Effector memory CD4-positive, alpha-beta T cell (primary cell): ENCODE results near the gene GSG1L.

Experiments used
- DNase-seq, 3 donors: peaks; one replicate each; pipeline ENCODE4 v3.0.0-alpha.2; 2020
- H3K27ac ChIP-seq: 2 replicates; pipeline ENCODE4 v1.7.0; 2013; ENCODE audit warnings: mild to moderate bottlenecking, low read length, moderate library complexity; ENCODE audit not compliant: insufficient read depth, poor library complexity, severe bottlenecking
- H3K27me3 ChIP-seq: replicated peaks from 2 replicates; pipeline ENCODE4 v1.7.0; 2013; ENCODE audit warnings: mild to moderate bottlenecking, low read length; ENCODE audit not compliant: insufficient read depth, control insufficient read depth, poor library complexity, severe bottlenecking
- H3K36me3 ChIP-seq: 2 replicates; pipeline ENCODE4 v1.7.0; 2013; ENCODE audit warnings: mild to moderate bottlenecking, low read length, moderate library complexity; ENCODE audit not compliant: control insufficient read depth, insufficient read depth
- H3K4me1 ChIP-seq: 2 replicates; pipeline ENCODE4 v1.7.0; 2013; ENCODE audit warnings: low read length, mild to moderate bottlenecking; ENCODE audit not compliant: control insufficient read depth, insufficient read depth, poor library complexity, severe bottlenecking
- H3K4me3 ChIP-seq: 2 replicates; pipeline ENCODE4 v1.7.0; 2013; ENCODE audit warnings: low read length, low read depth, mild to moderate bottlenecking; ENCODE audit not compliant: insufficient read depth, poor library complexity, severe bottlenecking
- H3K9me3 ChIP-seq: 2 replicates; pipeline ENCODE4 v1.7.0; 2013; ENCODE audit warnings: mild to moderate bottlenecking, low read length, moderate library complexity; ENCODE audit not compliant: control insufficient read depth

The GSG1L gene

GRCh38 chr16:27962197-27962596, 101.3 kb downstream of the GSG1L start:
- Histone ChIP-seq H3K36me3 (no peaks in the 10 kb centered on the region), H3K4me3 (no peak overlapping the region), H3K4me1 (no peaks in the 10 kb centered on the region), H3K9me3 (no peaks in the 10 kb centered on the region), H3K27me3 (no peaks in the 10 kb centered on the region), H3K27ac (no peak overlapping the region)
- no peak for DNase-seq

- Histone ChIP-seq H3K27me3 (no peaks in the 10 kb centered on the region), H3K4me3 (no peak overlapping the region)
- no peak for DNase-seq
Measured at GRCh38 chr16:27961296-27961620, 102.3 kb downstream of the GSG1L start.

GRCh38 chr16:27960619-27961295, 102.8 kb downstream of the GSG1L start:
- Histone ChIP-seq H3K36me3 (no peaks in the 10 kb centered on the region), H3K4me3 (no peak overlapping the region), H3K9me3 (no peaks in the 10 kb centered on the region), H3K27me3 (no peaks in the 10 kb centered on the region), H3K4me1 (no peaks in the 10 kb centered on the region), H3K27ac (no peak overlapping the region)
- DNase-seq, result no peak

More at GRCh38 chr16:27961296-27961620, 102.3 kb downstream of the GSG1L start:
- Histone ChIP-seq H3K4me1 (no peaks in the 10 kb centered on the region), H3K27ac (no peak overlapping the region), H3K9me3 (no peaks in the 10 kb centered on the region), H3K36me3 (no peaks in the 10 kb centered on the region)

- no peaks in the 10 kb centered on the region for H3K4me1 ChIP-seq
- no peaks in the 10 kb centered on the region for H3K27me3 ChIP-seq
- no peaks in the 10 kb centered on the region for H3K9me3 ChIP-seq
- no peak overlapping the region for H3K27ac ChIP-seq
- H3K36me3 ChIP-seq, result no peaks in the 10 kb centered on the region
- H3K4me3 ChIP-seq, result no peak overlapping the region
- DNase-seq, result no peak
Measured at GRCh38 chr16:27959914-27960313, 103.6 kb downstream of the GSG1L start.

- H3K4me3 ChIP-seq, result no peak overlapping the region
- no peak overlapping the region for H3K27ac ChIP-seq
- H3K36me3 ChIP-seq, result no peaks in the 10 kb centered on the region
- no peaks in the 10 kb centered on the region for H3K4me1 ChIP-seq
- no peaks in the 10 kb centered on the region for H3K9me3 ChIP-seq
- no peak for DNase-seq
- H3K27me3 ChIP-seq, result no peaks in the 10 kb centered on the region
Measured at GRCh38 chr16:27954191-27954590, 109.3 kb downstream of the GSG1L start.

- H3K4me3 ChIP-seq, result no peak overlapping the region
- H3K36me3 ChIP-seq, result no peaks in the 10 kb centered on the region
- no peaks in the 10 kb centered on the region for H3K4me1 ChIP-seq
- no peaks in the 10 kb centered on the region for H3K27me3 ChIP-seq
- DNase-seq, result no peak
- H3K9me3 ChIP-seq, result no peaks in the 10 kb centered on the region
- no peak overlapping the region for H3K27ac ChIP-seq
Measured at GRCh38 chr16:27952811-27953210, 110.7 kb downstream of the GSG1L start.

- Histone ChIP-seq H3K27me3 (no peaks in the 10 kb centered on the region), H3K4me3 (no peak overlapping the region), H3K9me3 (no peaks in the 10 kb centered on the region), H3K27ac (no peak overlapping the region), H3K4me1 (no peaks in the 10 kb centered on the region), H3K36me3 (no peaks in the 10 kb centered on the region)
- no peak for DNase-seq
Measured at GRCh38 chr16:27951489-27952120, 111.9 kb downstream of the GSG1L start.

GRCh38 chr16:27950206-27950887, 113.2 kb downstream of the GSG1L start:
- no peaks in the 10 kb centered on the region for H3K27me3 ChIP-seq
- no peaks in the 10 kb centered on the region for H3K4me1 ChIP-seq
- DNase-seq, result no peak
- H3K27ac ChIP-seq, result no peak overlapping the region
- no peaks in the 10 kb centered on the region for H3K9me3 ChIP-seq
- no peaks in the 10 kb centered on the region for H3K36me3 ChIP-seq
- no peak overlapping the region for H3K4me3 ChIP-seq

GRCh38 chr16:27947696-27948095, 115.8 kb downstream of the GSG1L start:
- Histone ChIP-seq H3K27me3 (no peaks in the 10 kb centered on the region), H3K4me3 (no peak overlapping the region), H3K4me1 (no peaks in the 10 kb centered on the region), H3K27ac (no peak overlapping the region), H3K36me3 (no peaks in the 10 kb centered on the region), H3K9me3 (no peaks in the 10 kb centered on the region)
- no peak for DNase-seq

- no peak overlapping the region for H3K4me3 ChIP-seq
- no peak overlapping the region for H3K27ac ChIP-seq
- no peaks in the 10 kb centered on the region for H3K27me3 ChIP-seq
- no peaks in the 10 kb centered on the region for H3K4me1 ChIP-seq
- no peaks in the 10 kb centered on the region for H3K9me3 ChIP-seq
- no peaks in the 10 kb centered on the region for H3K36me3 ChIP-seq
- DNase-seq, result no peak
Measured at GRCh38 chr16:27945233-27945973, 118.1 kb downstream of the GSG1L start.
